NOMO-1 (cell line): ENCODE results near the gene F8A3.
"Not testable (repeated sequence)": the region's sequence is repeated elsewhere in the genome, so short reads cannot be mapped to it uniquely, and the experiment has no call there.

Experiments
- DNase-seq, 2 experiments: peaks; one replicate each; lab custom pipeline; 2025; ENCODE audit not compliant: unreplicated experiment in 2 of 2; lab: John Stamatoyannopoulos, UW

F8A3 gene

DNA sequence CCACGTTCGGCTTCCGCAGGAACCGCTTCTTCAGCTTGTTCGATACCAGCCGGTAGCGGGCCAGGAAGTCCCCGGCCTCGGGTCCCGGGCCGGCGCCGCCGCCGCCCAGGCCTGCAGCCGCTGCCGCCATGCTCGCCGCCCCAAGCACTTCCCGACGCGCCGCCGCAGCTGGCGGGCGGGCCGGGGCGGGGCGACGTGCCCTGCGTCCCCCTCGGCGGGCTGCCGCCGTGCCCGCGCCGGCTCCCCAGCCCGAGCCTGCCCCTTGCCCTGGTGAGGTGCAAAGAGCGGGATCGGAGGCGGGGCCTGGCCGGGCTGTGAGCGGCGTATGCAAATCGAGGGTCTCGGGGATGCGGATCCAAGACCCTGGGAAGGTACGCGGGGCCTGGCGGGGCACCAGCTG, at the start of gene F8A3:
Gene F8A3, minus strand, starts transcription at position 150 of the 400 bp plus-strand sequence. Its CDS starts 20 bp downstream, at position 130.
- DNase-seq = not testable (repeated sequence)

DNA sequence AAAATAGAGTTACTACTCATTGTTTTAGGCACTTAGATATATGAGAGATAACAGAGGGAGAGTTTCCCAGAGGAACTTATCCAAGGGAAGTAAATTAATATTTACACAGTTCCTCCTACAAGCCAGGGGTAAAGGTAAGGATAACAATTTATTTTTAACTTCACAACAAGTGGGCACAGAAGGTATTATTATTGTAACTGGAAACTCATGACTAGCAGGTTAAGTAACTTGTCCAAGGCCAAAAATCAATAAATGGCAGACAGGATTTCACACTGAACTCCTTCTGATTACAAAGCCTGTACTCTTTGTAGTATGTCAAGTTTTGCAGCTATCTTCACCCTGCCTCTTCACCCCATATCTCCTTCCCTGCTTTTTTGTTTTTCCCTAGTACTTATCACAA, 46.9 kb upstream of the F8A3 start:
- DNase-seq = no peak

- not testable (repeated sequence) for DNase-seq
These were observed 36.7 kb upstream of the F8A3 start for GRCh38 chrX:155495134-155495533.

DNA sequence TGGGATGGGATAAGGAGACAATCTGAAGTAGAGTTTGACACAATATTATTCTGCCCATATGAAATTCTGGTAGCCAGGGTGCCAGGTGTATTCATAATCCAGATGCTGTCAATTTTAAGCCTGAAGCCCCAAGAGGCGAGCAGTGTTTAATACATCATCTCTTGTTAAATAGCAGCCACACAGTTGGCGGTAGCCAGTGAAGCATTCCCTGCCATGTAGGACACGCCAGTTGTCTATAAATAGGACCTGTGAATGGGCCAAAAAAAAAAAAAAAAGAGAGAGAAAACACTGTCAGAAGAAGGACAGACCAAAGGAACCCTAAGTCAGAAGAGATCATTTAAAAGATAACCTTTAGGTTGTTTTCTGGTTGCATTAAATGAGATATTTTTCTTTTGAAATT, 33.0 kb upstream of the F8A3 start:
- DNase-seq = not testable (repeated sequence)

- DNase-seq = not testable (repeated sequence)
These were observed 18.7 kb upstream of the F8A3 start for GRCh38 chrX:155477136-155477535.

- not testable (repeated sequence) for DNase-seq
These were observed 8.0 kb upstream of the F8A3 start for GRCh38 chrX:155466269-155466938.

GRCh38 chrX:155460501-155460900, 2.1 kb upstream of the F8A3 start:
- not testable (repeated sequence) for DNase-seq

DNA sequence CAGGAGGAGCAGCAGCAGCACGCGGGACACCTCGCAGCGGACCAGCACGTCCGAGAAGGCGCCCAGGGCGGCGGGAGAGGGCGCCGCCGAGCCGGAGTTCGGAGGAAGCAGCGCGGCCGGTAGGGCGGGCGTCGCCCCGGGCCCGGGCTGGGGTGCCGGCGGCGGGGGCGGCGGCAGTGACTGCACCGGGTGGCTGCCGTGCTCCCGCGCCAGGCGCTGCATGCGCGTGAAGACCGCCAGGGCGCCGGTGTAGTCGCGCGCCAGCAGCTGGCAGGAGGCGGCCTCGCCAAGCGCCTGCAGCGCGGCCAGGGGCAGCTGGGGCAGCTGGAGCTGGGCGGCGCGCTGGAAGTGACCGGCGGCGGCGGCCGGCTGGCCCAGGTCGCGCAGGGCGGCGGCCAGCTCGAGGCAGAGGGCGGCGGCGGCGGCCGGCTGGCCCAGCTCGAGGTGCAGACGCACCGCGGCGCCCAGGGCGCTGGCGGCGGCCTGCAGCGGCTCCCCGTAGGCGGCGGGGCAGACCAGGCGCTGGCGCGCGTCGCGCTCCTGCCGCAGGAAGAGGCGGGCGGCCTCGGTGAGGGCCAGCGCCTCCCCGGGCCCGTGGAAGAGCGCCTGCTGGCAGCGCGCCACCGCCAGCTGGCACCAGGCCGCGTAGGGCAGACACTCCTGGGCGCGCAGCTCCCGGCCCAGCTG, 516 bp downstream of the F8A3 start:
- not testable (repeated sequence) for DNase-seq

GRCh38 chrX:155441097-155441496, 17.3 kb downstream of the F8A3 start:
- no peak for DNase-seq

- no peak for DNase-seq
These were observed 22.7 kb downstream of the F8A3 start for GRCh38 chrX:155435744-155436112.

DNA sequence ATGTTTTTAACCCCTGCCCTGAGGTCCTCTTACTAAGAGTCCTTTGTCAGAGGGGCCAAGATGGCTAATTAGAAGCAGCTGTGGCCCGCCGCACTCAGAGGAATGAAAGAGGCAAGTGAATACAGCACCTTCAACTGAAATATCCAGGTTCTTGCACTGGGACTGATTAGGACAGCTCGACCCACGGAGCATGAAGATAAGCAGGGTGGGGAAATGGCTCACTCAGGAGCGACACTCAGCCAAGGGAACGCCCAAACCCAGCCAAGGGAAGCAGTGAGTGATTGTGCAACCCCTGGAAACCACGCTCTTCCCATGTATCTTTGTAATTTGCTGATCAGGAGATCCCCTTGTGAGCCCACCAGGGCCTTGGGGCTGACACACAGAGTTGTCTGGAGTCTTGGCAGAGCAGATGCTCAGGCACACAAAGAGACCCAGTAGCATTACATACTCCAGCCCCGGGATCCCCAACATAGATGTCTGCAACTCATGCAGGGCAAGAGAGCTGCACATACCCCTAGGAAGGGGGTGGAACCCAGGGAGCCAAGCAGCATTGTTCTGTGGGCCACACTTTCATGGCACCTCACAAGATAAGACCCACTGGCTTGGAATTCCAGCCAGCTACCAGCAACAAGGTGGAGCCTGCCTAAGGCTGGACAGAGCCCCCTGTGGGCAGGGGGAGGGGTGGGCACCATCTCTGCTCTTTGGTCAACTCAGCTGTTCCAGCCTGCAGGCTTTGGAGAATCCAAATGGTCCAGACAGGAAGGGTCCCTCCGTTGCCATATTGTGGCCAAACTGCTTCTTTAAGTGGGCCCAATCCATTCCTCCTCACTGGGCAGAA, 23.3 kb downstream of the F8A3 start:
- no peak for DNase-seq

DNA sequence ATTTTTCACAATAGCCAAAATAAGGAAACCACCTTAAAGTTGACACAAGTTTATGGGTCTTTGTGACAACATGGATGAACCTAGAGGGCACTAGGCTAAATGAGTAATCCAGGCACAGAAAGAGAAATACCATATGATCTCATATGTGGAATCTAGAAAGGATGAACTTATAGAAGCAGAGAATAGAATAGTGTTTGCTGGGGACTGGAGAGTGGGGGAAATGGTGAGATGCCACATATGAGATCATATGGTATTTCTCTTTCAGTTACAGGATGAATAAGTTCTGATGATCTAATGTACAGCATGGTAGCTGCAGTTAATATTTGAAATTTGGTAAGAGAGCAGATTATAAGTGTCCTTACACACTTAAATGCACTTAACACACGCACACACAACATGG, 40.7 kb downstream of the F8A3 start:
- DNase-seq = no peak
